ENCODE results near the gene HIVEP3.
A peak's percentile ranks its signal among the peaks of the same experiment; 100 is the strongest.

The HIVEP3 gene

GRCh38 chr1:41779360-41779759 is 139.4 kb downstream of the HIVEP3 start:
- DNase-seq, result no peak

GRCh38 chr1:41777695-41778094 is 141.0 kb downstream of the HIVEP3 start:
- DNase-seq, result no peak

GRCh38 chr1:41776891-41777441 is 141.8 kb downstream of the HIVEP3 start:
- DNase-seq, result no peak

GRCh38 chr1:41775956-41776585 is 142.7 kb downstream of the HIVEP3 start:
- DNase-seq, result no peak

- DNase-seq, result no peak
Observed at GRCh38 chr1:41774471-41774990, 144.2 kb downstream of the HIVEP3 start.

GRCh38 chr1:41773842-41774241 is 144.9 kb downstream of the HIVEP3 start:
- DNase-seq, result no peak

- DNase-seq, result no peak
Observed at GRCh38 chr1:41773144-41773591, 145.6 kb downstream of the HIVEP3 start.

GRCh38 chr1:41769068-41769467 is 149.7 kb downstream of the HIVEP3 start:
- DNase-seq, result no peak

- DNase-seq, result no peak
Observed at GRCh38 chr1:41768583-41768982, 150.1 kb downstream of the HIVEP3 start.

GRCh38 chr1:41767534-41768525 is 150.9 kb downstream of the HIVEP3 start:
- no peak for DNase-seq

GRCh38 chr1:41766546-41766945 is 152.2 kb downstream of the HIVEP3 start:
- DNase-seq, result no peak

- DNase-seq, result no peak
Observed at GRCh38 chr1:41766041-41766440, 152.7 kb downstream of the HIVEP3 start.

- DNase-seq, result no peak
Observed at GRCh38 chr1:41765152-41765551, 153.6 kb downstream of the HIVEP3 start.

- DNase-seq, result no peak
Observed at GRCh38 chr1:41764656-41765055, 154.1 kb downstream of the HIVEP3 start.

- no peak for DNase-seq
Observed at GRCh38 chr1:41762777-41763176, 155.9 kb downstream of the HIVEP3 start.

- no peak for DNase-seq
Observed at GRCh38 chr1:41762251-41762650, 156.5 kb downstream of the HIVEP3 start.

- no peak for DNase-seq
Observed at GRCh38 chr1:41758904-41759548, 159.7 kb downstream of the HIVEP3 start.

- no peak for DNase-seq
Observed at GRCh38 chr1:41758500-41758899, 160.2 kb downstream of the HIVEP3 start.

- peak; percentile 32 for DNase-seq
Observed at GRCh38 chr1:41754540-41754939, 164.2 kb downstream of the HIVEP3 start.

GRCh38 chr1:41752514-41753170 is 166.1 kb downstream of the HIVEP3 start:
- DNase-seq, result no peak

GRCh38 chr1:41751804-41752513 is 166.8 kb downstream of the HIVEP3 start:
- no peak for DNase-seq
